HG02852 (cell line): ENCODE results near the gene TMEM184A.

Experiments
- ATAC-seq: cut with Tn5 transposase; IDR thresholded peaks from one replicate; pipeline ENCODE4 v1.9.1; 2021; ENCODE audit warnings: mild to moderate bottlenecking, moderate library complexity; ENCODE audit not compliant: unreplicated experiment

The TMEM184A gene

GRCh38 chr7:1569016-1569415 lies 13.0 kb upstream of the TMEM184A start:
- no peak for ATAC-seq

DNA sequence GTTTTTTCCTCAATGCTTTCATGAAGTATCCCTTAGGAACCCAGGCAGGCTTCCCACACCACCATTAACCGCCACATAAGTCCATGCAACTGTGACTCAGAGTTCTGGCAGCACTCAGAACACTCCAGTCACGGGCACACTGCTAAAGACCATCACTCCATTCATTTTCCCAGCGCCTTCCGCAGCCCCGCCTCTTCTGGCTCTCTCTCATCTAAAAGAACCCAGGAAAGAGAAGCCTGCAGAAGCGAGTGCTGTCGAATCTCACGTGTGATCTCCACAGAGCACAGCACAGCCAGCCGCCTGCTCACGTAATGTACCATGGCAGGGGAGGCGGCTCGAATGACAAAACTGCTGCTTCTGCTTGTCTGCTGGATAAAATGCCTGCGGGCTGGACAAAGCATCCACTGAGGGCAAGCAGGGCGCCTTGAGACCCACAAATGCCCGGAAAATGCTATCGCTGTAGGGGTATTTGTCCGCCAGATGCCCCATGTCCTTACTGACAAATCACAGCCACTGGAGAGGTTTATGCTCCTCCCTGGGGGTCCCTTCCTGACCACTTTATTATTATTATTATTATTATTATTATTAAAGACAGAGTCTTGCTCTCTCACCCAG lies 12.0 kb upstream of the TMEM184A start:
- no peak for ATAC-seq

DNA sequence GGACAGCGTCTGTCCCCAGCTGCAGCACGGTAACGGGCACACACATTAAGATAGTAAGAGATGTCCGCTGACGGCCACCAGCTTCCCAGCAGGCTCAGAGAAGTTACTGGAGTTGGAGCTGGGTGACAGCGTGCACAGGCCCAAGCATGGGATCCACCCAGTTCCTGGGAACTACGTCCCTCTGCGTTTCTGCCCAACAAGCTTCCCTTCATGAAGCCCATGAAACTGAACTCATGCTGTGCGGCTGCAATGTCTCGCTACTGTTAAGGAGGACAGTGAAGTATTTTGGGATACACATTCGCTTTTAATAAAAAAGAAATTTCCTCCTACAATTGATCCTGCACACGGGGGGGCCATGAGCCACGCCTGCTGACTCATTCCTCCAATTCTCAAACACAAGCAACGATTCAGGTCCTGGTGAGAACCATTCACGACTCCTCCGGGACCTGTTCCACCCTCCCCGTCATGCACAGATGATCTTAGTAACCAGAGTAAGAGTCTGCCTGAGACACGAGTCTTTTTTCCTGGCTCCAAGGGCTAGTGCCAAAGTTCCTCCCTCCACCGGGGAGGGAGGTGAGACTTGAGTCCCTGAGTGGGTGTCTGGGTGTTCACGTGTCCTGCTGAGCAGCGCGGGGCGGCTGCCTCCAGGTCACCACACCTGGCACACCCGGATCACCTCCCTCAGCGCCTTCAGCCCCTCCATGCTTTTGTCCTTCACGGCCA lies 11.2 kb upstream of the TMEM184A start:
- no peak for ATAC-seq

DNA sequence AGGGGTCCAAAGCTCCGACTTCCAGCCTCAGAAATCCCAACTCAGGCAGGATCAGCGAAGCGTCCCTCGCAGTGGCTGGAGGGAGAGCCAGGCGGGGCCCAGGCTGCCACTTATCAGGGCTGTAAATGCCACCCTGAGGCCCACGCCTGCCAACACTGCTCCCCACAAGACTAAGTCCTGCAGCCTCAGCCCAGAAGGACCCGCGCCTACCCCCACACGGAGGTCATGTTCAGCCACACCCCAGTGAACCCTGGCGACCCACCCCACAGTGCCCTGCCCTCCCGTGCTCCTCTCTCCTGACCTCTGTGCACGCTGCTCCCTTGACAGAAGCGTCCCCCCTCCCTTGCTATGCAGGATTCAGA lies 10.7 kb upstream of the TMEM184A start:
- no peak for ATAC-seq

GRCh38 chr7:1564603-1565022 lies 8.6 kb upstream of the TMEM184A start:
- no peak for ATAC-seq

GRCh38 chr7:1563981-1564602 lies 8.1 kb upstream of the TMEM184A start:
- no peak for ATAC-seq

DNA sequence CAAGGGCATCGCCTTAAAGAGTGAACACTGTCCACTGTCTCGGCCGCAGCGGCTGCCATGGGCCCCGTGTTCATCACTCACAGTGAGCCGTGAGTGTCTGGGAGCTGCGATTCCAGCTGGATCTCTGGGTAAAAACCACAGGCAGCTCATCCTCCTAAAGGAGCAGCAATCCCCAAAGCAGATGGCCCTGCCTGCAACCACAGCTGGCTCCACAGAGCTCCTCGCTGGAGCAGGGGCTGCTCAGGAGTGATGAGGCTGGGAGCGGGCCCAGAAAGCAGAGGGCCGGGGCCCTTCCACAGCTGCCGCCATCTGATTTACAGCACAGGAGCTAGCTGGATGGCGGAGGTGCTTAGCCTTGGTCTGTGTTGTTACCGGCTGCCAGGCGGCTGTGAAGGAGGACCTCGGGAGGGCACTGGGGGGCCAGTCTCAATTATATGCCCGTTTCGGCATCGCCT lies 6.6 kb upstream of the TMEM184A start:
- no peak for ATAC-seq

GRCh38 chr7:1562116-1562515 lies 6.1 kb upstream of the TMEM184A start:
- ATAC-seq = no peak

DNA sequence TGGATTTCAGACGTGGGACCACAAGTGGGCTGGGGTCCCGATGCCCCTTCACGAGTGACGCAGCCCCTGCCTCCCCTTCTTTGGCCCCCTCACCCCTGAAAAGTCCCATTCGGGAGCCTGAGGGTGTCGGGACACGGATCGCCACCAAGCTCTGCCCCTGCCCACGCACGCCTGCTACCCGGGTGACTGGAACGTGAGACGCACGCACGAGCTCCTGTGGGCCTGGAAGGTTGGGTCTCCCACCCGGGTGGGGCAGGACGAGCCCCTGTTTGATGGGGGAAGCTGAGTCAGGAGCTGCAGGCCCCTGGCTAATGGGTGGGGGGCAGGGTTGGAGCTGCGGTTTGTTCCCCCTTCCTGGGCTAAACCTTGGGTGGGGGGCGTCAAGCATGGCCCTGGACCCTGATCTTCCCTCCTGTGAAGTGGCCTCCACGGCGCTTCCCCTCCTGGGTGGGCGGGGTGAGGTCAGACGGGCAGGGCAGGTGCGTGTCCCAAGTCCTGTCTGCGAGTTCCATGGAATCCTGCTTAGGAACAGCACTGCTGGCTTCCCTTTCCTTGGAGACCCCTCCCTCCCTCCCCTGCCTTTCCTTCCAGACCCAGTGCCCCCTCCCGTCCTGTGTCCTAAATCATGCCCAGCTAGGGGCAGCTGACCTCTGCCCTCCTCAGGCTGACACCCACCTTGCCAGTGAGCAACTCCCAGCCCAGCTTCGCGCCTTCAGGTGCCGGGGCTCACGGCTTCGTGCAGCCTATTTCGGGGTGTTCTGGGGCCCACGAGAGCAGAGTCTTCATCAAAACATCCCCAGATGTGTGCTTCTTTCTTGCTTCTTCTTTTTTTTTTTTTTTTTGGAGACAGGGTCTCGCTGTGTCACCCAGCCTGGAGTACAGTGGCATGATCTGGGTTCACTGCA lies 5.3 kb upstream of the TMEM184A start:
- no peak for ATAC-seq

- no peak for ATAC-seq
Measured at GRCh38 chr7:1560620-1561031, 4.6 kb upstream of the TMEM184A start.

DNA sequence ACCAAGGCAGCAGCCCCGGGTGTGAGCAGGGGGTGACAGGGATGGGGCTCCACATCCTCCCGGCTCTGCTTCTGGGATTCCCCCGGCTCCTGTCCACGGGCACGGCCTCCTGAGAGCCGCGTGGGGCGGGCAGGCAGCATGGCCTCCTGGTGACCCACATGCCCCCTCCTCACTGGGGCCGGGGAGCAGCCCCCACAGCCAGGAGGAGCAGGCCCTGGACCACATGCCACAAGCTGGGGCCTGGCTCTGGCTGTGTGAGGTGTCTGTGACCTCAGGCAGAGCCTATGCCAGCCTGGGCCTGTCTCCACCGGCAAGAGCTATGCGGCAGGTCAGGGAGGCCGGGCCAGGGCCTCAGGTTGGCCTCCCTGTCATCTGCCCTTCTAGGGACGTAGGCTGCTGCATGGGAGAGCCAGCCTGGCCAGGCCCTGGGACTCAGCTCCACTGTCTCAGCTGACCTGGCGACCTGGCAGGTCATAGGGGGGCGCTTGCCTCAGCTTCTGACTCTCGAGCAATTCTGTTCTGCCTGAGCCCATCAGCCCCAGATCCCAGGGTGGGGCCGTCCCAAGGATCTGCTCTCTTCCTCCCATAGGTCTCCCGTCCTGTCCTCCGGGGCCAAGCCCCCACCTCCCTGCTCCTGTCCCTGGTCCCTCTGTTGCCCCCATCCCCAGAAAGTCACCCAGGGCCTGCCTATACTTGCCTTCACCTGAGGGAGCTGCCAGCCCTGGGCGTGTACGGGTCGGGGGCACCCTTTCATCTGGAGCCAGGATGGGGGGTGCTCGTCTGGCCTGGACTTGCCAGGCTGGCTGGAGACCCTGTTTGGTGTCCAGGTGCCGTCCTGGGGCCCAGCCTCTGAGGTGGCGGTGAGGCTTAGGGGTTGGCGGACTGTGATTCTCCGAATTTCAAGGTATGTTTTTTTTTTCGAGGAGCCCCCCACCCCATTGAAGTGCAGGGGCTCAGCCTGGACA lies 3.9 kb upstream of the TMEM184A start:
- no peak for ATAC-seq

GRCh38 chr7:1558841-1559625 lies 3.0 kb upstream of the TMEM184A start:
- ATAC-seq = no peak

DNA sequence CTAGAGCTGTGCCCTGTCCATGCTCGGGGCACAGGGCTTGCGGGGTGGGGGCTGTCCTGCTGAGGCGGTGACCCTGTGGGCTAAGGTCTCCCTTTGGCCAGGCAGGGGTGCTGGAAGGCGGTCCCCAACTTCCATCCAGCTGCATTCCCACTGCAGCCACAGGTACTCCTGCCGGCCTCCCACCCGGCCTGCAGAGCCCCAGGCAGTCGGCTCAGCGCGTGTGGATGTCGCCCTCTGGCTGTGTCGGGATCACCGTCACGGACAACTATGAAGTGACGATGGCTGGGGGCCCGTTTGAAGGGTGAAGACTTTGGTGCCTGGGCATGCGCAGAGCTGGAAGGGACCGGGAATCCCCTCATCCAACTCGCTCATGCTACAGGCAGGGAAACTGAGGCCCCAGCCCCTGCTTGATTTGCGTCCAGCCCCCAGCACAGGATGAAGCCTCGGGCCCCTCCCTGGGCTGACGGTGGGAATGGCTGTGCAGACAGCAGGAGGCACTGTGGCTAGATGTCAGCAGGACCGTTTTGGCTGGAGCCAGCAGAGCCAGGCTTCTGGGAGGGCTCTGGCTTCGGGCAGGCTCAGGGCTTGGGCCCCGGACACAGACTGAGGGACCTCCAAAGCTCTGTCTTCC lies 2.3 kb upstream of the TMEM184A start:
- no peak for ATAC-seq

DNA sequence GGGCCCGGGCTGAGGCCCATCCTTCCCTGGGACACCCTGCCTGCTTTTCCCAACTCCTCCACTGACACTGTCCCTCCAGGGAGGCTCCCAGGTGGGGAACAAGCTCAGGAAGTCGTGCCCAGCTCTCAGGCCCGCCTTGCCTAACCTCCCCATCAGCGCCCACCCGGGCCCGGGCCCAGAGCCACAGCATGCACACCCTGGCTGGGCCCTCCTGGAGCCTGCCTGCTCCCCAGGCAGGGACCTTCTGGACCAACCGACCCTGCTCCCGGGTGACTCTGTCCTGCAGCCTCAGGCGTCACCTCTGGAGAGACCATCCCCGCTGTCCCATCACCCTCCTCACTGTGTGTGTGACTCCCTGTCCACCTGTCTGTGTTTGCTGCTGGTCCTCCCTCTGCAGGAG lies 1.8 kb upstream of the TMEM184A start:
- no peak for ATAC-seq

DNA sequence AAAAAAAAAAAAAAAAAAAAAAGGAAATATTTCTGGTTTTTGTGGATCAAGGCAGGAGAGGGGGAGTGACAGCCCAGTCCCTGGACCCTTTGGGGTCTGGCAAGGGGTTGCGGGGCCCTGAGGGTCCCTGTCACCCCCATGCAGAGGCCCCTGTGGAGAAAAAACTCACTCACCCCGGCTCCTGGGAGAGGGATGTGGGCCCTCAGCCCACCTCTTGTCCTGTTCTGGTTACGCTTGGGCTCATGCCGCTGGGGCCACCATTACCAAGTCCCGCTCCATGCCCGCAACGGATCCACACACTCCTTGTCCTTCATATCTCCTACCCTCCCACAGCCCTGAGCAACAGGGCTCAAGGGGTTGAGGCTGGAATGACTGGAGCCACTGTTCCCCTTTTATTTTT lies 1.0 kb upstream of the TMEM184A start:
- ATAC-seq = no peak

GRCh38 chr7:1555046-1555812 lies 776 bp downstream of the TMEM184A start:
- no peak for ATAC-seq

DNA sequence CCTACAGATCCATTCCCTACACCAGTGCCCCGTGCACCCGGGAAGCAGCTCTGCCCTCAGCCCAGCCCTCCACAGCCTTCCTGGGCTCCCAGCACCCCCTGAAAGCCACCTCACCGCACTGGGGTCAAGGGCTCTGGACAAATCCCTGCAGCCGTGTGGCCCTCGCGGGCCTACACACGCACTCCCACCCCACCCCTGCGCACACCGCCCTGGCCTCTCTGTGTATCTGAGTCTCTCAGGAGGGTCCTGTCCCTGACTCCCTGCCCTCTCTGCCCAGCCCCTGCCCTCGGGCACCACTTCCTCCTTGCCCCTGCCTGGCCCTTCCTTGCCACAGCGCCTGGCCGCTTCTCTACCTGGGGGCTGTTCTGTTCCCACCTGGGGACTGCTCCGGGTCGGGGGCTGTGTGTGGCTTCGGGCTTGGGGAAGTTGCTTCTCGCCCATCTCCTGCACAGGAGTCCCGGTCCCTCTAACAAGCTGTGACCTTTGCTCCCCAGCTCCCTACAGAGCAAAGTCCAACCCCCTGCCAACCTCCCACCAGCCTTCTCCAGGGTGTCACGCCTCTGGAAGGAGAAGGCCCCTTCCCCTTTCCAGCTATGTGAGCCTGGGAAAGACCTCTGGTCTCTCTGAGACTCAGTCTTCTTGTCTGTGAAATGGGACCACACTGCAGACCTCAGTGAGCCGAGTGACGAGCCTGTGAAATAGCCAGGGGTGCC lies 1.5 kb downstream of the TMEM184A start:
- no peak for ATAC-seq
